GM06990 (cell line): ENCODE data around the gene ST8SIA6.

Experiments used
- DNase-seq: peaks from one replicate; pipeline ENCODE4 v3.0.0-alpha.2; 2011; ENCODE audit not compliant: insufficient read length; ENCODE audit errors: extremely low read depth
- H3K27me3 ChIP-seq: replicated peaks from 2 replicates; pipeline ENCODE4 v1.6.0; 2011; ENCODE audit warnings: low read length; ENCODE audit not compliant: control insufficient read depth, insufficient read depth
- H3K36me3 ChIP-seq: 2 replicates; pipeline ENCODE4 v1.5.1; 2011; ENCODE audit warnings: low read length; ENCODE audit not compliant: control insufficient read depth, insufficient read depth
- H3K4me3 ChIP-seq: replicated peaks from 2 replicates; pipeline ENCODE4 v1.5.1; 2011; ENCODE audit warnings: low read depth, mild to moderate bottlenecking, control low read depth, low read length
- TF ChIP-seq, protein P1 (sequence below): IDR thresholded peaks from 2 replicates; pipeline ENCODE4 v1.5.1; 2011; ENCODE audit warnings: low read length, control low read depth, mild to moderate bottlenecking, inconsistent platforms; ENCODE audit not compliant: insufficient read depth, poor library complexity, severe bottlenecking

ST8SIA6 gene

GRCh38 chr10:17432723-17433122 is 21.7 kb downstream of the ST8SIA6 start:
- no peak for DNase-seq
- Histone ChIP-seq H3K27me3 (no peaks in the 10 kb centered on the region), H3K4me3 (no peak overlapping the region), H3K36me3 (no peaks in the 10 kb centered on the region)
- TF ChIP-seq, protein P1, sequence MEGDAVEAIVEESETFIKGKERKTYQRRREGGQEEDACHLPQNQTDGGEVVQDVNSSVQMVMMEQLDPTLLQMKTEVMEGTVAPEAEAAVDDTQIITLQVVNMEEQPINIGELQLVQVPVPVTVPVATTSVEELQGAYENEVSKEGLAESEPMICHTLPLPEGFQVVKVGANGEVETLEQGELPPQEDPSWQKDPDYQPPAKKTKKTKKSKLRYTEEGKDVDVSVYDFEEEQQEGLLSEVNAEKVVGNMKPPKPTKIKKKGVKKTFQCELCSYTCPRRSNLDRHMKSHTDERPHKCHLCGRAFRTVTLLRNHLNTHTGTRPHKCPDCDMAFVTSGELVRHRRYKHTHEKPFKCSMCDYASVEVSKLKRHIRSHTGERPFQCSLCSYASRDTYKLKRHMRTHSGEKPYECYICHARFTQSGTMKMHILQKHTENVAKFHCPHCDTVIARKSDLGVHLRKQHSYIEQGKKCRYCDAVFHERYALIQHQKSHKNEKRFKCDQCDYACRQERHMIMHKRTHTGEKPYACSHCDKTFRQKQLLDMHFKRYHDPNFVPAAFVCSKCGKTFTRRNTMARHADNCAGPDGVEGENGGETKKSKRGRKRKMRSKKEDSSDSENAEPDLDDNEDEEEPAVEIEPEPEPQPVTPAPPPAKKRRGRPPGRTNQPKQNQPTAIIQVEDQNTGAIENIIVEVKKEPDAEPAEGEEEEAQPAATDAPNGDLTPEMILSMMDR, result no peak

DNA sequence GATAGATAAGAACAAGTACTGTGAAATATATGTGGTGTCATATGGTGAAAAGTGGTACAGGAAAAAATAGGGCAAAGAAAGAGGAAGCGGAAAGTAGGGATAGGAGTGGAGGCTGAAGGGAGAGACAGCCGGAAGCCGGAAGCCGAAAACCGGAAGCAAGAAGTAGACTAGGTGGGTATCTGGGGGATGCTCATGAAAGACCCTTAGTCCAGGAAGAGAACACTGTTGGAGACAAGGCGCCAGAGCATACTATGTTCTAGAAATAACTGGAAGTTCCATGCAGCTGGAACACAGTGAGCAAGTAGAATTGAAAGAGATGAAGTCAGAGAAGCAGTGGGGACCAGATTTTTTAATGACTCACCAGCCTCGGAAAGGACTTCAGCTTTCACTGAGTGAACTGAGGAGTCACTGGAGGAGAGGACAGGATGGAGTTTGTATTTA is 22.5 kb downstream of the ST8SIA6 start:
- H3K4me3 ChIP-seq, result no peak overlapping the region
- DNase-seq, result no peak
- no peaks in the 10 kb centered on the region for H3K27me3 ChIP-seq
- H3K36me3 ChIP-seq, result no peaks in the 10 kb centered on the region
- TF ChIP-seq, protein P1, result no peak

- Histone ChIP-seq H3K36me3 (no peaks in the 10 kb centered on the region), H3K27me3 (no peaks in the 10 kb centered on the region), H3K4me3 (no peak overlapping the region)
- TF ChIP-seq, protein P1, result peak; percentile 90
- no peak for DNase-seq
Observed at GRCh38 chr10:17430647-17431355, 23.6 kb downstream of the ST8SIA6 start.

DNA sequence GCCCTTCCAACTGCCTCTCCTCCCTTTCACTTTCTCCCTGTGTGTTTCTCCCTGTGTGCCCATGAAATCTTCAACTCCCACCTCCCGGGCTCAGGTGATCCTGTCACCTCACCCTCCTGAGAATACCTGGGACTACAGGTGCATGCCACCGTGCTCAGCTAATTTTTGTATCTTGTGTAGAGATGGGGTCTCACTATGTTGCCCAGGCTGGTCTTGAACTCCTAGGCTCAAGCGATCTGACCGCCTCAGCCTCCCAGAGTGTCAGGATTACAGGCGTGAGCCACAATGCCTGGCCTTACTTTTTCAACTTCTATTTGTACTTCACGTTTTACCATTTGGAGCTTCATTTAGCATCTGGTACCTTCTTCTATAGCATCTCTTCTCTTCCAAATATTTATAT is 24.9 kb downstream of the ST8SIA6 start:
- Histone ChIP-seq H3K36me3 (no peaks in the 10 kb centered on the region), H3K4me3 (no peak overlapping the region), H3K27me3 (no peaks in the 10 kb centered on the region)
- DNase-seq, result no peak
- TF ChIP-seq, protein P1, result no peak

DNA sequence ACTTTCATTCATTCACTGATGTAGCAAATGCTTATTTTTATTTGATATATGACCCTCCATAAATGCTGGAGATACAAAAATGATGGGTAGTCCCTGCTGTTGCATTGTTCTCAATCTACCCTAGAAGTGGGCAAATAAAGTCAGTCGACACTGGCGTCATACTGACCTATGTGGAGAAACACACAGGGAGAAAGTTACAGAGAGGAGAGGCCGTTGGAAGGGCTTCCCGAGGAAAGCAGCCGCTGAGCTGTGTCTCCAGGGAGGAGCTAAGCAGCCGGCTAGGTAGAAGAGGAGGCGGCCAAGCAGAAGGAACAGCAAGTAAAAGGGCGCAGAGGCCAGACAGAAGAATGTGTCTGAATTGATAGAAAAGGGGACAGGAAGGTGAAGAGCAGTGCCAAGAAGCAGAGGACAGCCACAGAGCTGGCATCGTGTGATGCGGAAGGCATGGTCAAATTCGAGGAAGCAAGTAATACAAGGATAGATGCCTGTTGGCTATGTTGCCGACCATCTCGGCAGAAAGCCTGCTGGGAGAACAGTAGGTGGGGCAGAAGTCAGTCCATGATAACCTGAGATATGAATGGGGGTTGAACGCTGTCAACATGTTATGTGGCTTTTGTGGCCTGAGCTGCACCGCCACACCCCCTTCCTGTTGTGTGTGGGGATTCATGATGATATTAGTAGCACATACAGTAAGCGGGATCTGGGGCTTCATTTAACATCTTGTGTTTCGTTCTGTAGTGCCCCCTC is 25.9 kb downstream of the ST8SIA6 start:
- H3K4me3 ChIP-seq, result no peak overlapping the region
- TF ChIP-seq, protein P1, result no peak

More for the DNA sequence above, 25.9 kb downstream of the ST8SIA6 start:
- no peak for DNase-seq
- Histone ChIP-seq H3K27me3 (no peaks in the 10 kb centered on the region), H3K36me3 (no peaks in the 10 kb centered on the region)
